ENCODE measurements around the gene LOXL4. TPM values are rescaled to one million over a fixed set of nuclear protein-coding genes. Genes with fewer than 3 reads are reported as not detected.
A peak's percentile ranks its signal among the peaks of the same experiment; 100 is the strongest.

Gene LOXL4
- total RNA-seq, 1 experiment from 2014 or later: 1.3 TPM

DNA sequence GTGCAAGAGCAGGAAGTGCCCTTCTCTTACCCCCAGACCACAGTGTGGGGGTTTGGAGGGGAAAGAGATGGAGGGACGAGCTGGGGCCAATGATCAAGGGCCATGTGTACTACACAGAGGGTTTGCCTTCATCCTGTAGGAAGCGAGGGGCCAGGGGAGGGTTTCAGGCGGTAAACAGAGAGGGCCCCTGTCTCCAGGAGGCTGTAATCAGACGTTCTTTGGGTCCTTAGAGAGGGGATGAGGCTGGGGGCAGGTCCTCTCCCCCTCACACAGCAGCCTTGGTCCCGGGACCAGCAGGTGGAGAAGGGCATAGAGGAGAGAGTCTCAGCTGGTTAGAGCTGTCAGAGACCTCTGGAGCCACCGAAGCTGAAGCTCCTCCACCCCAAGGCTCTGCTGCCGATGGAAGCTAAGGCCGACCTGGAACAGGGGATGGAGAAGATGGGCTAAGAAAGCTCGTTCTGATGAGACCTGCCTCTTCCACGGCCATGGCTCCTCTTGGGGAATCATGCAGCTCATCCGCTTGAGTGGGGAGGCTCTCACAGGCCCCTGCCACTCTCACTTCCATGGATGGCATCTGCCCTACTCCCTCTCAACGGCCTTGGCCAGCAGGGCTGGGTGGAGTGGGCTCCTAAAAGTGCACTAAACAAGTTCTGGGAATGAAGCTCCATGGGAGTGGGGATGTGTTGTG, 3.5 kb downstream of the LOXL4 start:
- DNase-seq (ENCODE audit: low read depth, low spot score): no peak
- Histone ChIP-seq H3K27me3 (ENCODE audit: insufficient read depth, low read length) (no peaks in the 10 kb centered on the region), H3K36me3 (ENCODE audit: control insufficient read depth in 1 of 2, insufficient read depth in 2 of 2, low read length in 2 of 2) (no peaks in the 10 kb centered on the region), H3K9me3 (ENCODE audit: control insufficient read depth in 1 of 2, insufficient read depth in 1 of 2, low read depth in 1 of 2, low read length in 2 of 2) (no peaks in the 10 kb centered on the region), H3K79me2 (ENCODE audit: insufficient read depth, low read length) (no peaks in the 10 kb centered on the region), H3K9me2 (ENCODE audit: insufficient read depth) (no peaks in the 10 kb centered on the region), H2AFZ (ENCODE audit: low read depth, low read length, poor library complexity, severe bottlenecking) (no peak overlapping the region), H3K4me1 (ENCODE audit: control insufficient read depth in 1 of 2, insufficient read depth in 2 of 2, low read length in 2 of 2) (peaks cover 28 to 62% of the 10 kb centered on the region in 2 experiments), H4K20me1 (ENCODE audit: insufficient read depth) (no peaks in the 10 kb centered on the region), H3K4me2 (ENCODE audit: low read length) (peak overlapping the region; percentile 39), H3K9ac (ENCODE audit: low read length) (no peak overlapping the region), H3K27ac (ENCODE audit: low read depth, low read length) (no peak overlapping the region), H3K4me3 (replicated peaks in 1 of 2; ENCODE audit: low read depth in 1 of 2, low read length in 2 of 2) (no peak overlapping the region)
- no peak for TF ChIP-seq YY1 (IDR thresholded peaks at IDR 0.05; ENCODE audit: extremely low read depth, insufficient replicate concordance, low read depth, low read length)
- no peak for TF ChIP-seq ELF1 (IDR thresholded peaks at IDR 0.05; ENCODE audit: borderline replicate concordance, low read depth)
- no TSS peak for BruUV-seq (replicated peaks)
- ChIA-PET CTCF (interaction anchor here (0.9 to 4.0 kb wide), 2 partner anchors 45 to 67 kb away, joined by 3 to 36 read pairs; no protein-coding TSS in a partner anchor), RAD21 (ENCODE audit: low non-redundant PET in 1 of 2, low total read pairs in 2 of 2, uncharacterized antibody in 2 of 2, unreplicated experiment in 2 of 2) (no interaction called here), POLR2A (no interaction called here)
- intact Hi-C loops (cut with micrococcal nuclease): loop anchor here (10.0 kb wide), 1 partner anchor 150 kb away; the partner anchor contains the start of gene PYROXD2
- ATAC-seq: no peak

GRCh38 chr10:98263088-98263487, 4.9 kb downstream of the LOXL4 start:
- H3K9me3 ChIP-seq (ENCODE audit: control insufficient read depth in 1 of 2, insufficient read depth in 1 of 2, low read depth in 1 of 2, low read length in 2 of 2): no peaks in the 10 kb centered on the region
- H4K20me1 ChIP-seq (ENCODE audit: insufficient read depth): no peaks in the 10 kb centered on the region
- no peaks in the 10 kb centered on the region for H3K9me2 ChIP-seq (ENCODE audit: insufficient read depth)
- H2AFZ ChIP-seq (ENCODE audit: low read depth, low read length, poor library complexity, severe bottlenecking): no peak overlapping the region
- no peak overlapping the region for H3K4me2 ChIP-seq (ENCODE audit: low read length)
- H3K4me3 ChIP-seq (replicated peaks in 1 of 2; ENCODE audit: low read depth in 1 of 2, low read length in 2 of 2): no peak overlapping the region
- no peak overlapping the region for H3K9ac ChIP-seq (ENCODE audit: low read length)
- intact Hi-C loops (cut with micrococcal nuclease): loop anchor here (10.0 kb wide), 1 partner anchor 152 kb away; the partner anchor contains the start of gene PYROXD2
- H3K27me3 ChIP-seq (ENCODE audit: insufficient read depth, low read length): no peaks in the 10 kb centered on the region
- RAD21 ChIA-PET (ENCODE audit: low non-redundant PET in 1 of 2, low total read pairs in 2 of 2, uncharacterized antibody in 2 of 2, unreplicated experiment in 2 of 2): interaction anchor here (1.2 kb wide), 2 partner anchors 46 kb away, joined by 8 to 9 read pairs; no protein-coding TSS in a partner anchor
- ATAC-seq (no peak), DNase-seq (ENCODE audit: low read depth, low spot score) (no peak)
- POLR2A ChIA-PET: interaction anchor here (1.2 kb wide), 1 partner anchor 46 kb away, joined by 3 read pairs; no protein-coding TSS in a partner anchor
- no peak for TF ChIP-seq ZNF274 (IDR thresholded peaks at IDR 0.05; ENCODE audit: low read depth, low read length)
- TF ChIP-seq ZFX (IDR thresholded peaks at IDR 0.05): no peak
- CTCF ChIA-PET: interaction anchor here (0.5 to 4.0 kb wide), 8 partner anchors 33 to 779 kb away, joined by 3 to 36 read pairs (median 3); no protein-coding TSS in a partner anchor
- H3K36me3 ChIP-seq (ENCODE audit: control insufficient read depth in 1 of 2, insufficient read depth in 2 of 2, low read length in 2 of 2): no peaks in the 10 kb centered on the region
- no peaks in the 10 kb centered on the region for H3K79me2 ChIP-seq (ENCODE audit: insufficient read depth, low read length)
- no TSS peak for BruUV-seq (replicated peaks)
- H3K4me1 ChIP-seq (ENCODE audit: control insufficient read depth in 1 of 2, insufficient read depth in 2 of 2, low read length in 2 of 2): peaks cover 22 to 50% of the 10 kb centered on the region in 2 experiments
- no peak overlapping the region for H3K27ac ChIP-seq (ENCODE audit: low read depth, low read length)
